ENCODE data around the gene ZNF146.

GRCh38 chr19:36183245-36183628 is 31.7 kb upstream of the ZNF146 start:
- TF ChIP-seq POLR2A (IDR thresholded peaks at IDR 0.05) (no peak), CTCF (IDR thresholded peaks at IDR 0.05) (no peak)

Measured in right lobe of liver (tissue), 4 donors.